ENCODE results near the gene NOTCH3. TPM values are rescaled to one million over a fixed set of nuclear protein-coding genes. Genes with fewer than 3 reads are reported as not detected.

NOTCH3 gene
- total and polyA plus RNA-seq, 2 donors (not counting 1 experiment from before 2014, with no cell fraction given), result 26.4 to 42.6 TPM

GRCh38 chr19:15123900-15124299 lies 76.9 kb downstream of the NOTCH3 start:
- Histone ChIP-seq H2AFZ (ENCODE audit: low read length) (no peak overlapping the region), H3K4me2 (ENCODE audit: extremely low read depth, insufficient read depth, low read length) (peak overlapping the region; percentile 81), H3K27ac (ENCODE audit: insufficient read depth, low read length) (peak overlapping the region; percentile 25), H3K4me3 (replicated peaks in 1 of 4; ENCODE audit: control extremely low read depth in 1 of 4, insufficient read depth in 1 of 4, low read depth in 3 of 4, low read length in 4 of 4) (peak overlapping the region in 2 of 4 experiments; percentile 88 to 93), H3K4me1 (ENCODE audit: control insufficient read depth, extremely low read depth, insufficient read depth, low read length) (peaks cover 8% of the 10 kb centered on the region), H3K79me2 (ENCODE audit: control insufficient read depth, insufficient read depth, low read length) (peaks cover 16% of the 10 kb centered on the region), H3K27me3 (ENCODE audit: control insufficient read depth, insufficient read depth, low read length) (no peaks in the 10 kb centered on the region), H3K9me3 (ENCODE audit: control insufficient read depth, insufficient read depth, low read depth, low read length) (no peaks in the 10 kb centered on the region), H4K20me1 (ENCODE audit: control insufficient read depth, extremely low read depth, insufficient read depth, low read length) (no peaks in the 10 kb centered on the region), H3K36me3 (ENCODE audit: control insufficient read depth, insufficient read depth, low read length) (peaks cover 11% of the 10 kb centered on the region), H3K9ac (ENCODE audit: insufficient read depth, low read length) (no peak overlapping the region)
- DNase-seq (ENCODE audit: low read depth in 2 of 2), result no peak
- TF ChIP-seq CTCF (conservative IDR thresholded peaks at IDR 0.05 in 1 of 2, IDR thresholded peaks at IDR 0.05 in 1 of 2; ENCODE audit: low read depth in 1 of 2, low read length in 2 of 2), result no peak
- no peak for TF ChIP-seq EZH2 (IDR thresholded peaks at IDR 0.05; ENCODE audit: low read length, missing control alignments)

GRCh38 chr19:15123031-15123890 lies 77.5 kb downstream of the NOTCH3 start:
- peak overlapping the region; percentile 81 for H3K4me2 ChIP-seq (ENCODE audit: extremely low read depth, insufficient read depth, low read length)
- peaks cover 17% of the 10 kb centered on the region for H3K36me3 ChIP-seq (ENCODE audit: control insufficient read depth, insufficient read depth, low read length)
- H3K4me1 ChIP-seq (ENCODE audit: control insufficient read depth, extremely low read depth, insufficient read depth, low read length), result peaks cover 8% of the 10 kb centered on the region
- H3K27ac ChIP-seq (ENCODE audit: insufficient read depth, low read length), result no peak overlapping the region
- no peaks in the 10 kb centered on the region for H3K27me3 ChIP-seq (ENCODE audit: control insufficient read depth, insufficient read depth, low read length)
- no peak for DNase-seq (ENCODE audit: low read depth in 2 of 2)
- TF ChIP-seq CTCF (conservative IDR thresholded peaks at IDR 0.05 in 1 of 2, IDR thresholded peaks at IDR 0.05 in 1 of 2; ENCODE audit: low read depth in 1 of 2, low read length in 2 of 2), result no peak
- TF ChIP-seq EZH2 (IDR thresholded peaks at IDR 0.05; ENCODE audit: low read length, missing control alignments), result no peak
- H3K4me3 ChIP-seq (replicated peaks in 1 of 4; ENCODE audit: control extremely low read depth in 1 of 4, insufficient read depth in 1 of 4, low read depth in 3 of 4, low read length in 4 of 4), result no peak overlapping the region
- peaks cover 16% of the 10 kb centered on the region for H3K79me2 ChIP-seq (ENCODE audit: control insufficient read depth, insufficient read depth, low read length)
- no peak overlapping the region for H3K9ac ChIP-seq (ENCODE audit: insufficient read depth, low read length)
- H2AFZ ChIP-seq (ENCODE audit: low read length), result no peak overlapping the region
- H3K9me3 ChIP-seq (ENCODE audit: control insufficient read depth, insufficient read depth, low read depth, low read length), result no peaks in the 10 kb centered on the region
- no peaks in the 10 kb centered on the region for H4K20me1 ChIP-seq (ENCODE audit: control insufficient read depth, extremely low read depth, insufficient read depth, low read length)

- Histone ChIP-seq H3K4me1 (ENCODE audit: control insufficient read depth, extremely low read depth, insufficient read depth, low read length) (peaks cover 8% of the 10 kb centered on the region), H3K79me2 (ENCODE audit: control insufficient read depth, insufficient read depth, low read length) (peaks cover 16% of the 10 kb centered on the region), H3K4me3 (replicated peaks in 1 of 4; ENCODE audit: control extremely low read depth in 1 of 4, insufficient read depth in 1 of 4, low read depth in 3 of 4, low read length in 4 of 4) (no peak overlapping the region), H3K9me3 (ENCODE audit: control insufficient read depth, insufficient read depth, low read depth, low read length) (no peaks in the 10 kb centered on the region), H3K27ac (ENCODE audit: insufficient read depth, low read length) (no peak overlapping the region), H3K36me3 (ENCODE audit: control insufficient read depth, insufficient read depth, low read length) (peaks cover 21% of the 10 kb centered on the region), H2AFZ (ENCODE audit: low read length) (no peak overlapping the region), H3K9ac (ENCODE audit: insufficient read depth, low read length) (no peak overlapping the region), H3K27me3 (ENCODE audit: control insufficient read depth, insufficient read depth, low read length) (no peaks in the 10 kb centered on the region), H3K4me2 (ENCODE audit: extremely low read depth, insufficient read depth, low read length) (no peak overlapping the region), H4K20me1 (ENCODE audit: control insufficient read depth, extremely low read depth, insufficient read depth, low read length) (no peaks in the 10 kb centered on the region)
- TF ChIP-seq EZH2 (IDR thresholded peaks at IDR 0.05; ENCODE audit: low read length, missing control alignments) (no peak), CTCF (conservative IDR thresholded peaks at IDR 0.05 in 1 of 2, IDR thresholded peaks at IDR 0.05 in 1 of 2; ENCODE audit: low read depth in 1 of 2, low read length in 2 of 2) (no peak)
- DNase-seq (ENCODE audit: low read depth in 2 of 2), result no peak
Measured at GRCh38 chr19:15122331-15123030, 78.3 kb downstream of the NOTCH3 start.
